ENCODE results near the gene CABLES1. TPM values are rescaled to one million over a fixed set of nuclear protein-coding genes. Genes with fewer than 3 reads are reported as not detected.

Gene CABLES1
- total and polyA plus RNA-seq, 2 of the 8 experiments (the other 6 are each of a cell fraction or from before 2014, with no cell fraction given) = 9.2 to 26.4 TPM

DNA sequence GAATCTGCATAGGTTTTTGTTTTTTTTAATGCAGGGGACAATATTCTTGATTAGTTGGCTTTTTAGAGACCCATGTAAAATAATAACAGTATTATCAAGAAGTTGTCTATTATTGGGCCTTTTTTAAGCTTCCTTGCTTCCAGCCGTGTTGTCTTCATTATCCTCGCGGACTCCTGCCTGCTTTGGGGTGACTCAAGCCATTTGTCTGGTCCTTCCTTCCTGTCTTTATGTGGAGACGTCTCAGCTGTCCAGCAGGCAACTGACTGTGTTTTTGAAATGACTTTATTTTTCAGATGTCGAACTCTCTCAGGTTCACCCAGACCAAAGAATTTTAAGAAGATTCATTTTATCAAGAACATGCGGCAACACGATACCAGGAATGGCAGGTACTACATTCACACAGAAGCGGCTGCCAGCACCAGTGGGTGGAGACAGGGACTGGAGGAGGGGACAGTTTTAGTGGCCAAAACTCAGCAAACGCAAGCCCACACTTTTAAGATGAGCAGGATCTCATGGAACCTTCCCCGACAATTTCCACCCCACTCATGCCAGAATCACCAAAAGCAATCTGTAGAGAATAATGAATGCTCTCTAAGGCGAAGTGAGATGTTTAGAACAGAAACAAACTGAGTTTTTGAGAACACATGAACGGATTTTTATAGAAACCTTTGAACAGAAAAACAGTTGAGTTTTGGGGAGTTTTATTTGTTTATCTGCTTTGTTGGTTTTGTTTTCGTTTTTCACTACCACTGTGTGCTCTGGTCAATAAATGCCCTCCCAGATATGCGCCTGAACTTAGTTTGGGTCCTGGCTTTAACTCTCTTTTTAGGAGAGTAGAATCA lies 59.1 kb downstream of the CABLES1 start (continued):
- TF ChIP-seq CHD7 (IDR thresholded peaks at IDR 0.05; ENCODE audit: insufficient replicate concordance, low read length) = no peak
- TF ChIP-seq FOSL1 (IDR thresholded peaks at IDR 0.05; ENCODE audit: insufficient read depth, low read depth, low read length) = no peak
- TF ChIP-seq BRCA1 (IDR thresholded peaks at IDR 0.05; ENCODE audit: low read depth, low read length) = no peak
- TF ChIP-seq USF2 (IDR thresholded peaks at IDR 0.05; ENCODE audit: low read length) = no peak
- TF ChIP-seq JUND (IDR thresholded peaks at IDR 0.05; ENCODE audit: low read length) = no peak
- TF ChIP-seq BACH1 (IDR thresholded peaks at IDR 0.05; ENCODE audit: low read length) = no peak
